UCSD-AML1 (cell line): ENCODE results near the gene FAM114A1.
"Not testable (repeated sequence)": the region's sequence is repeated elsewhere in the genome, so short reads cannot be mapped to it uniquely, and the experiment has no call there.

Experiments
- DNase-seq: peaks from one replicate; lab custom pipeline; 2025; ENCODE audit not compliant: unreplicated experiment; lab: John Stamatoyannopoulos, UW

FAM114A1 gene

GRCh38 chr4:38930707-38931106, 63.1 kb downstream of the FAM114A1 start:
- DNase-seq = no peak

GRCh38 chr4:38931125-38931524, 63.5 kb downstream of the FAM114A1 start:
- DNase-seq = no peak

DNA sequence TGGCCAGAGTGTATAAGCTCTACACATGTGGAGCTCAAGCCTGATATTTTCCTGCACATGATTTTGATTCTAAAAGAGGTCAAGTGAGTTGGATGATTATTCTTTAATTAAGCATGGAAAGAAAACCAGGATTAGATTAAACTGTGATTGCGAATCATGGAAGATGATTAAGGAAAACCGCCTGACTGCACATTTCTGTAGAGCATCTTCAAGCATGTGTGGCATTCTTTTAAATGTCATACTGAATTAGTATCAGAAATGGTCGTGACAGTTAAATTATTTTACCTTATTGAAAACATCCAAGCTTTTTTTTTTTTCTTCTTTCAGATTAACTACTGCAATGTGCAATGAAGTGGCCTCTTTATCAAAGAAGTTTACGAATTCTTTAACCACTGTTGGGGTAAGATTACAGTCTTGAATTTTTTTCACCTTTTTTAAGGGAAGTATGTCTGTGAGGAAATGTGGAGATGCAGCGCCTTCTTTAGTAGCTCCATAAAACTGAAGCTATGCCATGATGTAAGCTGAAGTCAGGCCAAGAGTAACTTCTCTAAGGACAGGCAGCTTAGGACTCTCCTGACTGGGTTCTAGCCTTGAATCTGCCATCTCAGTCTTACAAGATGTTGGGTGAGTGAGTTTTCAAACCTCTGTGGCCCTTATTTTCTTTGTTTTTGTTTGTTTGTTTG, 67.9 kb downstream of the FAM114A1 start:
- no peak for DNase-seq

DNA sequence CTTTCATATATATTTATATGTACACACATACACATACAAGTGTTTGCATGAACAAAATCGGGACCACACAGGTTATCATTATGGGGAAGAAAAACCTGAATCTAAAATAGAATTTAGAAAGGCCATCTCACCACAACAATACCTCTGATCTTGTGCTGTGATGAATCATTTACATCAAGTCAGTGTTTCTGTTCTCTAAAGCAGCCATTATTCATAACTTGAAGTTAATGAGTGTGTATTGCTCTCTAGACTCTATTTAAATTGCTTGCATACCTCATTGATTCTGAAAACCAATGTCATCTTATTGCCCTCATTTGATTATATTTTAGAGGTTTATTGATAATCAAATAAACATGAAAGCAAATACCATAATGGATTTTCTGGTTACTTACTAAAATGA, 71.6 kb downstream of the FAM114A1 start:
- no peak for DNase-seq

DNA sequence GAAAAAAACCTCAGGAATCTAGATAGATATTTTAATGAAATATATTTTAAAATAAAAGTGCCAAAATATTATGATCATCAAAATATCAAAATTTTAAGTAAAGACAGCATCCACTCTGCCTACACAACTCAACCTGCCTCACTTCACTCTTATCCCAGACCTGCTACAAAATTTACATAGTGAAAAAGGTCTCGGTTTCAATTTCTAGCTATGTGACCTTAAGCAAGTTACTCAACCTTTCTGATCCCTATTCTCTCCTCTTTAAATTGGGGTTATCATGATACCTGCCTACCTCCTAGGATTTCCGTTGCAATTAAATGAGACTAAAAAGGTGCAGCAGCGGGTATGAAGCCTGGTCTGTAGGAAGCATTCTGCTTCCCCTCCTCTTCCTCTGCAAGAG, 72.9 kb downstream of the FAM114A1 start:
- DNase-seq = no peak

DNA sequence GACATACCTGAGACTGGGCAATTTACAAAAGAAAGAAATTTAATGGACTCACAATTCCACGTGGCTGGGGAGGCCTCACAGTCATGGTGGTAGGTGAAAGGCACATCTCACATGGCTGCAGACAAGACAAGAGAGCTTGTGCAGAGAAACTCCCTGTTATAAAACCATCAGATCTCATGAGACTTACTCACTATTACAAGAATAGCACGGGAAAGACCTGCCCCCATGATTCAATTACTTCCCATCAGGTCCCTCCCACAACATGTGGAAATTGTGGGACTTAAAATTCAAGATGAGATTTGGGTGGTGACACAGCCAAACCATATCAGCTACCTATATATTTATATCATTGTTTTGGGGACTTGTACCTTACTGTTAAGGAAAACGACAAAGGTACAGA, 74.3 kb downstream of the FAM114A1 start:
- not testable (repeated sequence) for DNase-seq

DNA sequence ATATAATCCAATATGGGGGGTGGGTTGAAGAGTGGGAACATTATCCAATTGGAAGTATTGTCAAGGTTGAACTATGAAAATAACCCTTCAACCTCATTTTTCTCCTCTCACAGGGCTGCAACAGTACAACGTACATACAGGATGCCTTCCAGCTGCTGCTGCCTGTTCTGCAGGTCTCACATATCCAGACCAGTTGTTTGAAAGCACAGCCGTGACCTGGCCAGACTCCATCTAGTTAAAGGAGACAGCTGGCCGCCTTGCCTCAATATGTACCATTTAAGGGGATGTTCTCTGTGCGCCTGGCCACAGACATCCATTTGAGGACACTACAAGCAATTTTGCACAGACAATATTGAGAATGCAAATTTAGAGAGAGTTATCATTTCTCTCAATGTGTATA, 75.7 kb downstream of the FAM114A1 start:
- DNase-seq = no peak

DNA sequence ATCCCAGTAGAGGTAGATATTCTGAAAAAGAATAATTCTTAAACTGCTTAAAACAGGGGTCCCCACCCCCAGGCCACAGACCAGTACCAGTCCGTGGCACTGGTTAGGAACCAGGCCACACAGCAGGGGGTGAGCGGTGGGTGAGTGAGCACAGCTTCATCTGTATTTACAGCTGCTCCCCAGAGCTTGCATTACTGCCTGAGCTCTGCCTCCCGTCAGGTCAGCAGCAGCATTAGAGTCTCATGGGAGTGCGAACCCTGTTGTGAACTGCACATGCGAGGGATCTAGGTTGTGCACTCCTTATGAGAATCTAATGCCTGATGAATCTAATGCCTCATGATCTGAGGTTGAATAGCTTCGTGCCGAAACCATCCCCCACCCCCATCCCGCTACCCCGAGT, 76.8 kb downstream of the FAM114A1 start:
- DNase-seq = no peak

- no peak for DNase-seq
These were observed 79.3 kb downstream of the FAM114A1 start for GRCh38 chr4:38946919-38947318.

DNA sequence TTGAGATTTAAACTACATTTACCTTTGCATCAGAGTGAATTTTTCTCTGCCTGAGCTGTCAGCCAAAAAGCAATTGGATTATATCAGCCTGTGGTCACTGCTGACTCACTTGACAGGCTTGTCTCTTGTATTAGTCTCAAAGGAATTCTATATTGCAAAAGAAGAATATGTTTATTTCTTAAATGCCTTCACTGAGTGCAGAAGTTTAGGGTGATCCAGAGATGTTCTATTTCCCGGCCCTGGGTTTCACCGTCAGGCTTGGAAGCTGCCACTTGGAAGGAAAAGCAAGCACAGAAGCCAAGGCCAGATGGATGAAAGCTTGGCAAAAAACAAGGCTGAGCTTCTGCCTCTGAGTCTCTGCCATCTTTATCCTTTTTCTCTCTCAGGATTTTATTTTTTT, 80.9 kb downstream of the FAM114A1 start:
- no peak for DNase-seq

DNA sequence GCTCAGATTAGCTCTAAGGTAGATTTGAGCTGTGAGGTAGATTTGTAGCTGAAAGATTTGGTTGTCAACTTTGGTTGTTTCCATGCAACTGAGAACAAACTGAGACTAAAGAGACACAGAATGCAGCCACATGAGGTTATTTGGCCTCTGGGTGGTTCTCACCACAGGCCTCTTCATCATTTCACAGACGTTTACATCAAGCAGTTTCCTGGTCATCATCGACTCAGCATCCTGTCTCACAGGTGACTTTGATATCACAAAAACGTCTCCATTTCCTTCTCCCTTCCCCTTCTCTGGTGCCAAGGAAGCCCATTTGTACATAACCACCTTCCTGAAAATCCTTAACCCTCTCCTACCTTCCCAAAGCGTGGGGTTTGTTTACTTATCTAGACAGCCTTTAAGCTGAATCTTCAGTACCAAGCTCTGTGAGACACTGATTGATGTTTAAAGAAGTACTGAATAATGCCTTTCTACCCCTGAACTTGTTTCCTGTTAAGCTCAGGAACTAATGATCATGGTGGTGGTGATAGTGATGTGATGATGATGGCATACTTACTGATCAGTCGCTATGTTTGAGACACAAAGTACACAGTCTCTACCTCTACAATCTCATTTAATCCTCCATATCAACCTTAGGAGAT, 81.9 kb downstream of the FAM114A1 start:
- no peak for DNase-seq

GRCh38 chr4:38950159-38950558, 82.6 kb downstream of the FAM114A1 start:
- DNase-seq = no peak

DNA sequence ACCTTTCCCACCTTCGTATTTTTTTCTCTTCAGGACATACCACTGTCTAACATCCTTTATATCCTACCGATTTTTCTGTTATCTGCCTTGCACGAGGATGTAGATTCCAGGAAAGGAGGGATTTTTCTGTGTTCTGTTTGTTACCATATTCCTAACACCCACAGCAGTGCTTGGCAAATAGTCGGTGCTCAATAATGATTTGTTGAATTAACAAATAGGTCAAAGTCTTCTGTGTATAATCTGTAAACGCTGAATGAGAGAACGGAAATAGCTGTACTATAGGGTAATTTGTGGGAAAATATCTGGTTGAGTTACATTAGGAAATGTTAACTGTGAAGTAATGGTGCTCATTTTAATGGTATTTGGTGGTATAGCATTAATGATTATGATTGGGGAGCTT, 83.1 kb downstream of the FAM114A1 start:
- no peak for DNase-seq

DNA sequence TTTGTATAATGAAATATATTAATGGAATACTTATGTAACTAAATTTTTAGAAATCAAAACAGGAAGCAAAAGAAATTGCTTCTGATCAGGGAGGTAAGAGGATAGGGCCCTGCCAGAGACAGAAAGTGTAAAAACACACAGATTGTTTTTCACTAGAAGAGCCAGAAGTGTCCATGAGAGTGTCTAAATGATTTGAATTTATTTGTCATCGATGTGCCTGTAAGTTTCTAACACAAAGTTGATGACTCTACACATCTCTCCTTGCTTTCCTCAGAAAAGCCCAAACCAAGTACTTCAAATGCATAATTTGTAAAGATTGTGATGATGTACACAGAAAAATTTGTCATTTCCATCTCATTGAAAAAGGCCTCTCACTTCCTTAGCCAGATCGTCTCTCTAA, 84.0 kb downstream of the FAM114A1 start:
- no peak for DNase-seq

GRCh38 chr4:38952017-38952416, 84.4 kb downstream of the FAM114A1 start:
- DNase-seq = no peak

GRCh38 chr4:38954727-38955126, 87.1 kb downstream of the FAM114A1 start:
- DNase-seq = no peak

GRCh38 chr4:38955957-38956356, 88.4 kb downstream of the FAM114A1 start:
- no peak for DNase-seq

DNA sequence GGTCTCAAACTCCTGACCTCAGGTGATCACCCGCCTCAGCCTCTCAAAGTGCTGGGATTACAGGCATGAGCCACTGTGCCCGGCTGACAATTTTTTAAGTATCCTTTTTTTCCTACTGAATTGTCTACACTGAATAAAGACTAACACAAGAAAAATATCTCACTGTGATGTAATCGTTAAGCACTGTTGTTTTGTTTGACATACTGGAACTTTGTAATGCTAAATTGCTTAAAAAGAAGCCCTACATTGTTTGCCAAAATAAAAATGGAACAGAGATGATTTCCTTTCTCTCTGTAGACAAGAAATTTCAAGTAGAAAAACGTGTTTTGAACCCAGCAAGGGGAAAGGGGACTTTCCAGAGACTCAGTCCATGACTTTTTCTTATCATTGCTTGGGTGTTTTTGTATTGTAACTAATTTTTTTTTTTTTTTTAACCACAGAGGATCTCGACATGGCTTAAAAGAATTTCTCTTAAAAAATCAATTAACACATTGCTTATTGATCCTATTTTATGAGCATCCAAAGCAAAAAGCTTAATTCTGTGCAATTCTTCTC, 89.7 kb downstream of the FAM114A1 start:
- DNase-seq = no peak

- DNase-seq = no peak
These were observed 90.3 kb downstream of the FAM114A1 start for GRCh38 chr4:38957893-38958292.

GRCh38 chr4:38958453-38959190, 91.0 kb downstream of the FAM114A1 start:
- no peak for DNase-seq

- not testable (repeated sequence) for DNase-seq
These were observed 91.6 kb downstream of the FAM114A1 start for GRCh38 chr4:38959248-38959647.
